GM19467 (cell line): ENCODE data around the gene ATP6V1F.

Source experiments
- ATAC-seq: cut with Tn5 transposase; IDR thresholded peaks from one replicate; pipeline ENCODE4 v1.9.1; 2021; ENCODE audit warnings: mild to moderate bottlenecking, moderate library complexity; ENCODE audit not compliant: unreplicated experiment

ATP6V1F gene

DNA sequence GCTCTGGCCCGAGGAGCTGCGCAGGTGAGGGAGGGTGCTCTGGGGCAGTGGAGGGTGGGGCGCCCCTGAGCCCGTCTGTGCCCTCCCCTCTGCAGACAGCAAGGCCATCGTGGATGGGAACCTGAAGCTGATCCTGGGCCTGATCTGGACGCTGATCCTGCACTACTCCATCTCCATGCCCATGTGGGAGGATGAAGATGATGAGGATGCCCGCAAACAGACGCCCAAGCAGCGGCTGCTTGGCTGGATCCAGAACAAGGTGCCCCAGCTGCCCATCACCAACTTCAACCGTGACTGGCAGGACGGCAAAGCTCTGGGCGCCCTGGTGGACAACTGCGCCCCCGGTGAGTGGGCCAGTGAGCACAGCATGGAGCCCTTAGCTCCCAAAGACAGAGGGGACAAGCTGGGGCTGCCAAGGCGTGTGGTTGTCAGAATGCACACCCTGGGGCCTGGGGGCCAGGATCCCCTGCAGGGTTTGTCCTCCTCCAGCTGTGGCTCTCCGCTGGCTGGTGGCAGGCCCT lies 27.4 kb upstream of the ATP6V1F start:
- ATAC-seq = no peak

- ATAC-seq = no peak
These were observed 26.6 kb upstream of the ATP6V1F start for GRCh38 chr7:128835790-128836641.

DNA sequence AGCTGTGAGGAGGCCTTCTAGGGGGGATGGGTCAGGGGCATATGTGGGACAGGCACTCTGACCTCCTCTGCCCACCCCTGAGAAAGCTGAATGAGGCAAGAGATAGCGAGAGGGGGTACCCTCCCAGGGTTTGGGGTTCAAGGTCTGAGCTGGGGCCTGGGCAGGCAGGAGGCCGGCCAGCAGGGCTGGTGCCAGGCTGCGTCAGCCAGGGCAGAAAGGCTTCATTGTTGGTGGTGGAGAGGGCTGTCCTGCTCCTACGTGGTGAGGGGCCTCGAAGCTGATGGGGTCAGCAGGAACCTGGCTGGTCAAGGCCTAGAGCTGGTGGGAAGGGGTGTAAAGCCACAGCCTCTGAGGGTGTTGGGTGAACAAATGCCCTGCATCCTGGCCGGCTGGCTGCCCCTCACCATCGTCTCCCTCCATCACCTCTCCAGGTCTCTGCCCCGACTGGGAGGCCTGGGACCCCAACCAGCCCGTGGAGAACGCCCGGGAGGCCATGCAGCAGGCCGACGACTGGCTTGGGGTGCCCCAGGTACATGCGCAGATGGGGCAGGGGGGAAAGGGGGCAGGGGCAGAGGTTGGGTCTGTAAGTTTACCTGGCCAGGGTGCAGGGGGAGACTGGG lies 25.8 kb upstream of the ATP6V1F start:
- no peak for ATAC-seq

- ATAC-seq = no peak
These were observed 25.1 kb upstream of the ATP6V1F start for GRCh38 chr7:128837521-128837921.

DNA sequence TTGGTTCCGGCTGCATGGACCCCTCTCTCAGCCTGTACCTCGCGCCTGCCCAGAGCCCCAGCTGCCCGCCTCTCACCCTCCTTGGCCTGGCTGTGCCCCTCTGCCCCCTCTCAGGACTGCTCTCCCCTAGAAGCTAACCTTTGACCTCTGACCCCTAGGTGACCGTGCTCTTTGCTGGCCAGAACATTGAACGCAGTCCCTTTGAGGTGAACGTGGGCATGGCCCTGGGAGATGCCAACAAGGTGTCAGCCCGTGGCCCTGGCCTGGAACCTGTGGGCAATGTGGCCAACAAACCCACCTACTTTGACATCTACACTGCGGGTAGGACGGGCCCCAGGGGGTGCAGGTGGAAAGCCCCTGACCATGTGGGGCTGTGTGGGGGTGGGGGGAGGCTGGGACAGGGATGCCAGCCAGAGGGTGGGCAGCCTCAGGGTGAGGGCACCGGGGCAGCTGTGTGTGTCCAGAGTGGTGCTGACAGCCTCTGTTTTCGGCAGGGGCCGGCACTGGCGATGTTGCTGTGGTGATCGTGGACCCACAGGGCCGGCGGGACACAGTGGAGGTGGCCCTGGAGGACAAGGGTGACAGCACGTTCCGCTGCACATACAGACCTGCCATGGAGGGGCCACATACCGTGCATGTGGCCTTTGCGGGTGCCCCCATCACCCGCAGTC lies 24.4 kb upstream of the ATP6V1F start:
- no peak for ATAC-seq

DNA sequence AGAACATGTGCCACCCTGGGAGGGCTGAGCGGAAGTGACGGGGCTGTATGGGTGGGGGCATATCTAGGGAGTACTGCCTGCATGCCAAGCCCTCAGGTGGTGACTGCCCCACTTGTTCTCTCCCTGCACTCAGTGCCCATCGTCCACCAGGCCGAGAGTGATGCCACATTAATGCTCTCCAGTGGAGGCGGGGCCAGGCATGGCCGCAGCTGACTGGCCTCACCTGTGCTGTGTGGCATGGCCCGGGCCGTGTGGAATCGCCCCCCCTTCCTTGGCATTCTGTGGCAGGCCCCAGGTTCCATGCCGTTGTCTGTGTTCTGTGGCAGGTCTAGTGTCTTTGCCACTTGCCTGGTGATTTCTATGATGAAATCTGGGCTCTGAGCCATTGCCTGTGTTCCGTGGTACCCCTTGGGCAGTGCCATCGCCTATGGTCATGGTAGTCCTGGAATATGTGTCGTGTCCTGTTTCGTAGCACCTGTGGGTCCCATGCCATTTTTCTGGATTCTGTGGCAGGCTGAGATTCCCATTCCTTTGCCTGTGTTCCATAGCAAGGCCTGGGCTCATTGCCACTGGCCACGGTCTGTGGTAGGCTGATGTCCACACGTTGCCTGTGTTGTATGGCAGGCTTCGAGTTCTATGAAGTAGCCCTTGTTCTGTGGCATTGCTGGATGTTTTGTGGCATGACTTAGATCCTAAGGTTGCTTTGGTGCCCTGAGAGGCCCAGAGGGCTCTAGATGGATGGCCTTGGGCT lies 23.5 kb upstream of the ATP6V1F start:
- no peak for ATAC-seq

GRCh38 chr7:128839751-128840177 lies 22.9 kb upstream of the ATP6V1F start:
- no peak for ATAC-seq

GRCh38 chr7:128840326-128841170 lies 22.1 kb upstream of the ATP6V1F start:
- ATAC-seq = no peak

GRCh38 chr7:128841171-128841690 lies 21.4 kb upstream of the ATP6V1F start:
- ATAC-seq = no peak

DNA sequence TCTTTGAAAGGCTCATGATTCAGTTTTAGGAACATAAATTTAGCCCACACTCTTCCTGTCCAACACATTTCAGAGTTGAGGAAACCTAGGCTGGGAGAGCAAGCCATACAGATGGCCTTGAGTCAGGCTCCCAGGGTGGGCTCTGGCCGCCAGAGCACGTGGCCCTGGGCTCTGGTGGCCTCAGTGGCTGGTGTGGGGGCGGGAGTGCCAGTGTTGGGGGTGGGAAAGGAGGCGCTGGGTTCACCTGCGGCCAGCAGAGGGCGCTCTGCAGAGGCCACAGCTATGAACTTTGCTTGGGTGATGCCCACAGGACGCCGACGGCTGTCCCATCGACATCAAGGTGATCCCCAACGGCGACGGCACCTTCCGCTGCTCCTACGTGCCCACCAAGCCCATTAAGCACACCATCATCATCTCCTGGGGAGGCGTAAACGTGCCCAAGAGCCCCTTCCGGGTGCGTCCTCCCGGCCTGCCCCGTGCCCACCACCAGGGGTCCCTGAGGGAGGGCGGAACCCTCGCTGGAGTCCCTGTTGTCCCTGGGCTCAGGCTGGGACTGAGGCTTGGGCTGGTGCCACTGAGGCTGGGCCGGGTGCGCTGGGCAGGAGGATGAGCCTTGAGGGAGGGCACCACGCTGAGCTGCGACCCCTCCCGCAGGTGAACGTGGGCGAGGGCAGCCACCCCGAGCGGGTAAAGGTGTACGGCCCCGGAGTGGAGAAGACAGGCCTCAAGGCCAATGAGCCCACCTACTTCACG lies 20.6 kb upstream of the ATP6V1F start:
- no peak for ATAC-seq

GRCh38 chr7:128842674-128843641 lies 19.7 kb upstream of the ATP6V1F start:
- no peak for ATAC-seq

GRCh38 chr7:128843938-128844621 lies 18.6 kb upstream of the ATP6V1F start:
- no peak for ATAC-seq

DNA sequence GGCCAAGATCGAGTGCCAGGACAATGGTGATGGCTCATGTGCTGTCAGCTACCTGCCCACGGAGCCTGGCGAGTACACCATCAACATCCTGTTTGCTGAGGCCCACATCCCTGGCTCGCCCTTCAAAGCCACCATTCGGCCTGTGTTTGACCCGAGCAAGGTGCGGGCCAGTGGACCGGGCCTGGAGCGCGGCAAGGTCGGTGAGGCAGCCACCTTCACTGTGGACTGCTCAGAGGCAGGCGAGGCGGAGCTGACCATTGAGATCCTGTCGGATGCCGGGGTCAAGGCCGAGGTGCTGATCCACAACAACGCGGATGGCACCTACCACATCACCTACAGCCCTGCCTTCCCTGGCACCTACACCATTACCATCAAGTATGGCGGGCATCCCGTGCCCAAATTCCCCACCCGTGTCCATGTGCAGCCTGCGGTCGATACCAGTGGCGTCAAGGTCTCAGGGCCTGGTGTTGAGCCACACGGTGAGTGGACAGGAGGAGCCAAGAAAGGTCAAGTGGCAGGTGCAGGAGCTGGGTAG lies 17.8 kb upstream of the ATP6V1F start:
- ATAC-seq = no peak

- no peak for ATAC-seq
These were observed 17.2 kb upstream of the ATP6V1F start for GRCh38 chr7:128845475-128845874.

- ATAC-seq = no peak
These were observed 16.7 kb upstream of the ATP6V1F start for GRCh38 chr7:128845987-128846386.

GRCh38 chr7:128846781-128847444 lies 15.7 kb upstream of the ATP6V1F start:
- no peak for ATAC-seq
